Astrocyte (in vitro differentiated cells and primary cell): ENCODE data around the gene UNKL.

ENCODE experiments used
- CTCF ChIP-seq: IDR thresholded peaks from 2 replicates; pipeline ENCODE4 v1.5.1; 2011; ENCODE audit warnings: low read depth, mild to moderate bottlenecking, inconsistent platforms, low read length, moderate library complexity; ENCODE audit not compliant: insufficient read depth
- EZH2 ChIP-seq: IDR thresholded peaks from 2 replicates; pipeline ENCODE4 v1.6.1; 2012; ENCODE audit warnings: mild to moderate bottlenecking, low read length, inconsistent platforms; ENCODE audit not compliant: insufficient read depth

- TF ChIP-seq CTCF (no peak), EZH2 (no peak)
These were observed 26.9 kb upstream of the UNKL start for GRCh38 chr16:1441391-1441829.
